Adrenal gland (tissue), 12 donors: ENCODE data around the gene GCHFR. TPM values are rescaled to one million over a fixed set of nuclear protein-coding genes. Genes with fewer than 3 reads are reported as not detected.

ENCODE experiments used
- DNase-seq, 7 donors: peaks; one replicate each; pipeline ENCODE4 v3.0.0-alpha.2; 2019 to 2020
- H3K27ac ChIP-seq, 5 donors: fragments of 200-600 bp; sonication (generic) in 4 of 5; 1 replicate in 3 of 5; 2 replicates in 2 of 5; pipeline versions ENCODE4 v1.5.1 to v1.8.0; 2016 to 2020; ENCODE audit warnings: mild to moderate bottlenecking in 1 of 5
- H3K27me3 ChIP-seq: fragments of 200-600 bp; 2 replicates; pipeline ENCODE4 v1.8.0; 2021
- H3K36me3 ChIP-seq, 2 donors: fragments of 200-600 bp; replicated peaks in 1 of 2; 1 replicate in 1 of 2; 2 replicates in 1 of 2; pipeline versions ENCODE4 v1.5.1 to v1.8.0; 2018 to 2022
- H3K4me1 ChIP-seq, 2 donors: fragments of 200-600 bp; replicated peaks in 1 of 2; 1 replicate in 1 of 2; 2 replicates in 1 of 2; pipeline versions ENCODE4 v1.5.1 to v1.8.0; 2018 to 2021
- H3K4me3 ChIP-seq, 4 donors: fragments of 200-600 bp; sonication (generic) in 3 of 4; one replicate each; pipeline ENCODE4 v1.5.1; 2016 to 2018
- H3K9me3 ChIP-seq, 3 donors: fragments of 200-600 bp; sonication (generic) in 1 of 3; replicated peaks in 1 of 3; 1 replicate in 2 of 3; 2 replicates in 1 of 3; pipeline versions ENCODE4 v1.5.1 to v1.8.0; 2016 to 2021
- POLR2A ChIP-seq, 2 donors: fragments of 450-650 bp; IDR thresholded peaks; one replicate each; pipeline ENCODE4 v1.6.1; 2017; ENCODE audit warnings: antibody characterized with exemption in 2 of 2, mild to moderate bottlenecking in 2 of 2, moderate library complexity in 1 of 2
- WGBS, 4 donors: extraction: QIAGEN DNeasy Blood & Tissue Kit in 2 of 4; methylation state at CpG; one replicate each; pipeline versions ENCODE4 v1.1.5 to v1.1.7; 2013 to 2017; 5-methylcytosine and 5-hydroxymethylcytosine counted together
- intact Hi-C, 2 donors: fragments of 100-400 bp; cut with DNase I; formaldehyde crosslinking; loops; one replicate each; pipeline versions ENCODE4 v1.14.1 to v1.15.0; 2022 to 2023
- polyA plus RNA-seq, 3 donors: library from polyadenylated mRNA; stranded (reverse); fragments of 200-250 nt in 2 of 3; fragments of 350-450 nt in 1 of 3; fragmentation: Illumina TruSeq in 1 of 3; extraction: RNeasy Lipid Tissue Mini Kit (QIAGEN cat#74804) in 1 of 3; gene quantifications; one replicate each; pipeline ENCODE4 v1.2.3, GENCODE V29; 2013 to 2014
- total RNA-seq, 9 donors: library from RNA; depleted of rRNA in 4 of 9; stranded (reverse); fragments of >200 nt in 4 of 9; fragments of 120-200 nt in 1 of 9; fragmentation: NEBNext Ultra II Directional in 1 of 9; extraction: Animal tissue kit (Norgen Biotek cat#: 25700) in 1 of 9; gene quantifications; one replicate each; pipeline versions ENCODE4 v1.1.0 to v1.2.4, GENCODE V29; 2013 to 2023
- TF ChIP-seq, protein P1 (sequence below), 6 experiments: fragments of 450-650 bp in 4 of 6; fragments of 200-600 bp in 2 of 6; sonication (generic) in 1 of 6; IDR thresholded peaks; 1 replicate in 5 of 6; 2 replicates in 1 of 6; pipeline versions ENCODE4 v1.5.1 to v1.8.0; 2016 to 2021; ENCODE audit warnings: antibody characterized with exemption in 6 of 6, mild to moderate bottlenecking in 2 of 6, moderate library complexity in 1 of 6
- donor health status: healthy with polysubstance abuse.
- donor health status: Bipolar disorder and iron deficiency.
- donor health status: DM: yes; HTN: yes; CAD: no.
- donor health status: DM: no; HTN: no; CAD: no.
- donor health status: DM: no; HTN: no; CAD: no.
- donor health status: DM: yes; HTN: yes; CAD: no.

Gene GCHFR
- total and polyA plus RNA-seq, 12 donors = 6.1 to 77.3 (median 20.1) TPM

DNA sequence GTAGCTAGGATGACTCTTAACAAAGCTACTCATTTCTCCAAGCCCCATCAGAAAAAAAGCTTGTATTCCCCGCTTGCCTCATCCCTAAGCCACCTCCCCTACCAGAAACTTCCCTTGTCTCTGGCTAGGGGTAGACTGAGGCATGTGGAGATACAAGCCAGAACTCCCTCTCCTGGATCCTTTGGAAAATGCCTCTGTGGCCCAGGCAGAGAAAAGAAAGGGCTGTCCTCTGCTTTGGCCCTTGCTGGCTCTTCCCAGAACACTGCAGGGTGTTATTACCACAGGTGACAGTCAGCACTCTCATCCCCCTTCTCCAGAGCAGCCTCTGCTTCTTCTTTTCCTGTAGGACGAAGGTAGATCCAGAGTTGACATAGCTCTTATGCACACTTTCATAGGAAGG lies 24.0 kb upstream of the GCHFR start:
- intact Hi-C loops = no loop called here
- no peak overlapping the region for H3K4me3 ChIP-seq
- peak in 1 of 7 donors; percentile 7 for DNase-seq
- TF ChIP-seq, protein P1, sequence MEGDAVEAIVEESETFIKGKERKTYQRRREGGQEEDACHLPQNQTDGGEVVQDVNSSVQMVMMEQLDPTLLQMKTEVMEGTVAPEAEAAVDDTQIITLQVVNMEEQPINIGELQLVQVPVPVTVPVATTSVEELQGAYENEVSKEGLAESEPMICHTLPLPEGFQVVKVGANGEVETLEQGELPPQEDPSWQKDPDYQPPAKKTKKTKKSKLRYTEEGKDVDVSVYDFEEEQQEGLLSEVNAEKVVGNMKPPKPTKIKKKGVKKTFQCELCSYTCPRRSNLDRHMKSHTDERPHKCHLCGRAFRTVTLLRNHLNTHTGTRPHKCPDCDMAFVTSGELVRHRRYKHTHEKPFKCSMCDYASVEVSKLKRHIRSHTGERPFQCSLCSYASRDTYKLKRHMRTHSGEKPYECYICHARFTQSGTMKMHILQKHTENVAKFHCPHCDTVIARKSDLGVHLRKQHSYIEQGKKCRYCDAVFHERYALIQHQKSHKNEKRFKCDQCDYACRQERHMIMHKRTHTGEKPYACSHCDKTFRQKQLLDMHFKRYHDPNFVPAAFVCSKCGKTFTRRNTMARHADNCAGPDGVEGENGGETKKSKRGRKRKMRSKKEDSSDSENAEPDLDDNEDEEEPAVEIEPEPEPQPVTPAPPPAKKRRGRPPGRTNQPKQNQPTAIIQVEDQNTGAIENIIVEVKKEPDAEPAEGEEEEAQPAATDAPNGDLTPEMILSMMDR (IDR thresholded peaks at IDR 0.05) = no peak
- no peak for TF ChIP-seq POLR2A (IDR thresholded peaks at IDR 0.05)
- no peaks in the 10 kb centered on the region for H3K9me3 ChIP-seq
- no peaks in the 10 kb centered on the region for H3K4me1 ChIP-seq
- peaks cover 0 to 92% of the 10 kb centered on the region in 2 donors for H3K36me3 ChIP-seq
- no peak overlapping the region for H3K27ac ChIP-seq
- 92 to 100% (median 96%) methylated on average over 2 of the region's 2 CpGs for WGBS, 4 donors
- H3K27me3 ChIP-seq = no peaks in the 10 kb centered on the region

DNA sequence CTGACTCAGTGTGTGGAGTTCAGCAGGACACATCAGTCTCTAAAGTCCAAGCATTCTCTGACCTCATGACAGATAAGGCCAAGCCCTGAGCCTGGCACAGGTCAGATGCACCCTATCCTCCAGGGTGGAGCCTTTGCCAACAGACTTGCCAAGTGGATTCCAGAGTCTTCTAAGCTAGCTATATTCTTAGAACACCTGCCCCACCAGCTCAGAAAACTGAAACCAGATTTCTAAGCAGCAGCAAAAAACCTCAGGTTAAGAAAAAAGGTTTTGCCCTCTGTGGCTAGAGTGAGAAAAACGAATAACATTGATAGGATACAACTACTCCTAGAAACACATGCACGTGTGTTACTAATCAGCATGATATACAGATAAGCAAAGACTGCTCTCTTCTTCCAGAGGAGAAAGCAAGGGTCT lies 20.4 kb upstream of the GCHFR start:
- TF ChIP-seq, protein P1 (IDR thresholded peaks at IDR 0.05) = no peak
- TF ChIP-seq POLR2A (IDR thresholded peaks at IDR 0.05) = no peak
- Histone ChIP-seq H3K9me3 (no peaks in the 10 kb centered on the region), H3K4me3 (no peak overlapping the region), H3K36me3 (peaks cover 0 to 68% of the 10 kb centered on the region in 2 donors), H3K27me3 (no peaks in the 10 kb centered on the region), H3K4me1 (no peaks in the 10 kb centered on the region), H3K27ac (no peak overlapping the region)
- WGBS, 4 donors = 71 to 82% (median 80%) methylated on average over 2 of the region's 2 CpGs
- intact Hi-C loops = no loop called here
- peak in 1 of 7 donors; percentile 13 for DNase-seq

DNA sequence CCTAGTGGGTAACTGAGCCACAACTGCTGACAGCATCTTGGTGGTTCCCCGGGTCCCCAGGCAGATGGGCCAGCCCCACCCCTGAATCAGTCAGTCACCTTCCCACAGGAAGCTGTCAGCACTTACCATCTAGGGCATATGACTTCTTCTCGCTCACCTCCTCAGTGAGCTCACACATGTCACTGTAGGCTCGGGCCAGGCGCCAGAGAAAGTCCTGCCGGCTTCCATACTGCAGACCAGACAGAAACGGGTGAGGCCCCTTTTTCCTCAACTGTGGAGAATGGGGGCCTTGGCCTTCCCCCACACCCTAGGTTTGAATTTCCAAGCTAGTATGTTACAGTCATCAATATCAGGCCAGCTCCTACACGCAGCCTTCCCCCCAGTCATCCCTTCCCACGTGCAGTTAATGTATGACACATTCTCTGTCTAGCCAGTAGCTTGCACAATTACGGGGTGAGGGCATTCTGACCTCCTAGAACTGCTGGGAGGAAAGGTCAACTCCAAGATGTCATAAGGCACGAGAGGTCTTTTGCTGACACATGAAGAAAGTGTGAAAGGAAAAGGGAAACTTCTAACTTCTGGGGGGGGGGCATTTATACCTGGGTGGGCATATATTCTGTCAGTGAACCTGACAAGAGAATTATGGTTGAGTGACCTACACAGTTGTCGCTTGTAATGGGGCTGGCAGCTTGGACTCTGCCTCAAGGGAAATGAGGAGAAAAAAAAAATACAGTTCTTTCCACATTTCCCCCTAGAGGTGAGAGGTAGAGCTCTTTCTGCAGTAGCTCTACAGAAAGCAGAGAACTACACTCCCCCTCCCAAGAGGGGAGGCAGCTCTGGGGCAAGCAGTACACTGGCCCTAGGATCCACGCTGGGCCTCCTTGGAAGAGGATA lies 19.7 kb upstream of the GCHFR start:
- WGBS, 4 donors = 61 to 71% (median 64%) methylated on average over 7 to 12 of the region's 12 CpGs
- Histone ChIP-seq H3K36me3 (peaks cover 0 to 68% of the 10 kb centered on the region in 2 donors), H3K4me1 (no peaks in the 10 kb centered on the region), H3K4me3 (no peak overlapping the region), H3K9me3 (no peaks in the 10 kb centered on the region), H3K27me3 (no peaks in the 10 kb centered on the region), H3K27ac (no peak overlapping the region)
- TF ChIP-seq, protein P1 (IDR thresholded peaks at IDR 0.05) = no peak
- TF ChIP-seq POLR2A (IDR thresholded peaks at IDR 0.05) = no peak
- intact Hi-C loops = no loop called here
- peak in 2 of 7 donors; percentile 14 to 47 for DNase-seq

DNA sequence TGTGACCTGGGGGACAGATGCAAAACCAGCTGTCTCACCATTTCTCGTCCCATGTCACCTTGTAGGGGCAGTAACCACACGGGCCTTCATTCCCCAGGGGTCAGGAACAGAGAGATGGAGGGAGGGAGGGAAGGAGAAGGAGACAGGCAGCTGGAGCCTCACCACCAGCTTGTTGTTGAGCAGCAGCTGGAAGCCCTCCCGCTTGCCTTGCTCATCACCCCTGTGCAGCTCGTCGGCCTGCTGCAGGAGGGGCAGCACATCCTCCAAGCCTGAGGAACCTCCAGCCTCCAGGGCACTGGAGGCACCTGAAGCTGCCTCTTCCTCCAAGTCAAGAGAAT lies 19.1 kb upstream of the GCHFR start:
- no peaks in the 10 kb centered on the region for H3K4me1 ChIP-seq
- peaks cover 0 to 62% of the 10 kb centered on the region in 2 donors for H3K36me3 ChIP-seq
- no peaks in the 10 kb centered on the region for H3K27me3 ChIP-seq
- 71 to 77% (median 75%) methylated on average over 4 to 5 of the region's 5 CpGs for WGBS, 4 donors
- peak in 1 of 7 donors; percentile 42 for DNase-seq
- no peak overlapping the region for H3K27ac ChIP-seq
- intact Hi-C loops = no loop called here
- H3K9me3 ChIP-seq = no peaks in the 10 kb centered on the region
- H3K4me3 ChIP-seq = no peak overlapping the region
- no peak for TF ChIP-seq POLR2A (IDR thresholded peaks at IDR 0.05)
- TF ChIP-seq, protein P1 (IDR thresholded peaks at IDR 0.05) = no peak
